B cell (primary cell): ENCODE data around the gene STK33.

Source experiments
- EZH2 ChIP-seq: IDR thresholded peaks from 2 replicates; pipeline ENCODE4 v1.6.1; 2012; ENCODE audit warnings: borderline replicate concordance, low read depth, mild to moderate bottlenecking, moderate library complexity, low read length; ENCODE audit not compliant: insufficient read depth, poor library complexity, severe bottlenecking
- TF ChIP-seq, protein P1 (sequence below): fragments of 200-600 bp; IDR thresholded peaks from one replicate; pipeline ENCODE4 v1.8.0; 2022; ENCODE audit warnings: antibody characterized with exemption, mild to moderate bottlenecking

DNA sequence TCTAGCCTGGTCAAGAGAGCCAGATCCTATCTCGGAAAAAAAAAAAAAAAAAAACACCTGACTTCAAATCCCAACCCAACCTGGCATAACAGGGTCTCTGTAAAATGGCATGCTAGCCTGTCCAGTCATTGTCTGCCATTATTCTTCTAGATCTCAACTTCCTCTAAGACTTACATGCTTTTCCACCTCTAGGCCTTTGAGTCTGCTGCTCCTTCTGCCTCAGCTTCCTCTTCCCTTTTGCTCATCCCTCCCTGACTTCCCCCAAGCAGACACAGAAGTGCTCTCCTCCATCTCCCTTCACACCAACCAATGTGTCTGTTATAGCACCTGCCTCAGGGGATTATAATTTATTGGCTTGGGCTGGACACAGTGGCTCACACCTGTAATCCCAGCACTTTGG, 7.8 kb downstream of the STK33 start:
- TF ChIP-seq, protein P1, sequence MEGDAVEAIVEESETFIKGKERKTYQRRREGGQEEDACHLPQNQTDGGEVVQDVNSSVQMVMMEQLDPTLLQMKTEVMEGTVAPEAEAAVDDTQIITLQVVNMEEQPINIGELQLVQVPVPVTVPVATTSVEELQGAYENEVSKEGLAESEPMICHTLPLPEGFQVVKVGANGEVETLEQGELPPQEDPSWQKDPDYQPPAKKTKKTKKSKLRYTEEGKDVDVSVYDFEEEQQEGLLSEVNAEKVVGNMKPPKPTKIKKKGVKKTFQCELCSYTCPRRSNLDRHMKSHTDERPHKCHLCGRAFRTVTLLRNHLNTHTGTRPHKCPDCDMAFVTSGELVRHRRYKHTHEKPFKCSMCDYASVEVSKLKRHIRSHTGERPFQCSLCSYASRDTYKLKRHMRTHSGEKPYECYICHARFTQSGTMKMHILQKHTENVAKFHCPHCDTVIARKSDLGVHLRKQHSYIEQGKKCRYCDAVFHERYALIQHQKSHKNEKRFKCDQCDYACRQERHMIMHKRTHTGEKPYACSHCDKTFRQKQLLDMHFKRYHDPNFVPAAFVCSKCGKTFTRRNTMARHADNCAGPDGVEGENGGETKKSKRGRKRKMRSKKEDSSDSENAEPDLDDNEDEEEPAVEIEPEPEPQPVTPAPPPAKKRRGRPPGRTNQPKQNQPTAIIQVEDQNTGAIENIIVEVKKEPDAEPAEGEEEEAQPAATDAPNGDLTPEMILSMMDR = no peak
- no peak for TF ChIP-seq EZH2
